ENCODE data around the gene SSPN.

DNA sequence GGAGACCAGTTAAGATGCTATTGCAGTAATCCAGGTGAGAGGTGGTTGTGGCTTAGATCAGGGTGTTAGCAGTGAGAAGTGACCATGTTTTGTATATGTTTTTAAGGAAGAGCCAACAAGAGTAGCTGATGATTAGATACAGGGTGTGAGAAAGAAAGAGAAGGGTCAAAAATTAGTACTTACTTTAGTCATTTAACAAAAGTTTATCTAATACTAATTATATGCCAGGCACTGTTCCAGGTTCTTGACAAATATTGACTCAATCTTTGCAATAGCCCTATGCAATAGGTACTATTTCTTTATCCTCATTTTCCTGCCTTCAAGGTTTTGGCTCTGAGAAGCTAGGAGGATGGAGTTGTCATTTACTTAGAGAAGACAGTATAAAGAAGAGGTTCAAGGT, 70.2 kb downstream of the SSPN start:
- TF ChIP-seq, protein P1, sequence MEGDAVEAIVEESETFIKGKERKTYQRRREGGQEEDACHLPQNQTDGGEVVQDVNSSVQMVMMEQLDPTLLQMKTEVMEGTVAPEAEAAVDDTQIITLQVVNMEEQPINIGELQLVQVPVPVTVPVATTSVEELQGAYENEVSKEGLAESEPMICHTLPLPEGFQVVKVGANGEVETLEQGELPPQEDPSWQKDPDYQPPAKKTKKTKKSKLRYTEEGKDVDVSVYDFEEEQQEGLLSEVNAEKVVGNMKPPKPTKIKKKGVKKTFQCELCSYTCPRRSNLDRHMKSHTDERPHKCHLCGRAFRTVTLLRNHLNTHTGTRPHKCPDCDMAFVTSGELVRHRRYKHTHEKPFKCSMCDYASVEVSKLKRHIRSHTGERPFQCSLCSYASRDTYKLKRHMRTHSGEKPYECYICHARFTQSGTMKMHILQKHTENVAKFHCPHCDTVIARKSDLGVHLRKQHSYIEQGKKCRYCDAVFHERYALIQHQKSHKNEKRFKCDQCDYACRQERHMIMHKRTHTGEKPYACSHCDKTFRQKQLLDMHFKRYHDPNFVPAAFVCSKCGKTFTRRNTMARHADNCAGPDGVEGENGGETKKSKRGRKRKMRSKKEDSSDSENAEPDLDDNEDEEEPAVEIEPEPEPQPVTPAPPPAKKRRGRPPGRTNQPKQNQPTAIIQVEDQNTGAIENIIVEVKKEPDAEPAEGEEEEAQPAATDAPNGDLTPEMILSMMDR (IDR thresholded peaks at IDR 0.05): no peak
- TF ChIP-seq POLR2A (IDR thresholded peaks at IDR 0.05): no peak
